ENCODE measurements around the gene PXDN. TPM values are rescaled to one million over a fixed set of nuclear protein-coding genes. Genes with fewer than 3 reads are reported as not detected.

The PXDN gene
- total RNA-seq, 1 donor from 2014 or later = 1.1 TPM

GRCh38 chr2:1656326-1656960 is 87.9 kb downstream of the PXDN start:
- Mint-ChIP-seq H3K27ac (no peak overlapping the region), H3K36me3 (ENCODE audit: low read depth) (no peaks in the 10 kb centered on the region), H3K4me1 (no peaks in the 10 kb centered on the region), H3K27me3 (no peaks in the 10 kb centered on the region), H3K4me3 (no peak overlapping the region), H3K9me3 (no peaks in the 10 kb centered on the region)
- no peak for DNase-seq
- intact Hi-C loops (cut with micrococcal nuclease) = no loop called here

GRCh38 chr2:1655461-1655860 is 88.9 kb downstream of the PXDN start:
- Mint-ChIP-seq H3K36me3 (ENCODE audit: low read depth) (no peaks in the 10 kb centered on the region), H3K27ac (no peak overlapping the region), H3K4me3 (no peak overlapping the region), H3K9me3 (no peaks in the 10 kb centered on the region), H3K4me1 (no peaks in the 10 kb centered on the region), H3K27me3 (no peaks in the 10 kb centered on the region)
- intact Hi-C loops (cut with micrococcal nuclease) = no loop called here
- no peak for DNase-seq

DNA sequence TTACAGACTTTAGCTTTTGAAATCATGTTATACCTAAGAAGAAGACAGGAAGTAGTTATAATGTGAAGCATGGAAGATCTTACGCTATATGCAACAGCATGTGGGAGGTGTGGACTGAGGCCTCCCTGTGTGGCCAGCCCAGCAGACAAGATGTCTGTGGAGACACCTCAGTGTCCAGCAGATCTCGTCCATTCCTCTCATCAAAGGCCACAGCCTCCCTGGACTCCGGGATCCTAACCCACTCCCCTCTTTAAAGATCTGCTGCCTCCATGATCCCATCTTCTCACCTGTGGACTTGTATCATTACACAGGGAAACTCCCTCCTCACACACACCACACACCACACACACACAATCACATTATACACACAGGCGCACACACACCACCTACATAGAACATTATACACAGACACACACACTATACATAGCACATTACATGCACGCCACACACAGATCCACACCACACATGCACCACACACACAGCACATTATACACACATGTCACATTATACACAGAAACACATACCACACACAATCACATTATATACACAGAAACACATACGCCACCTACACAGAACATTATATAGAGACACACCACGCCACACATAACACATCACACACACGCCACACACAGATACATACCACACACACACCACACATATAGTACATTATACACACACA is 89.5 kb downstream of the PXDN start:
- Mint-ChIP-seq H3K27ac (no peak overlapping the region), H3K4me3 (no peak overlapping the region), H3K9me3 (no peaks in the 10 kb centered on the region), H3K4me1 (no peaks in the 10 kb centered on the region), H3K27me3 (no peaks in the 10 kb centered on the region), H3K36me3 (ENCODE audit: low read depth) (no peaks in the 10 kb centered on the region)
- no peak for DNase-seq
- intact Hi-C loops (cut with micrococcal nuclease) = no loop called here

- H3K4me3 Mint-ChIP-seq = no peak overlapping the region
- intact Hi-C loops (cut with micrococcal nuclease) = no loop called here
- no peaks in the 10 kb centered on the region for H3K36me3 Mint-ChIP-seq (ENCODE audit: low read depth)
- no peak overlapping the region for H3K27ac Mint-ChIP-seq
- no peaks in the 10 kb centered on the region for H3K4me1 Mint-ChIP-seq
- DNase-seq = no peak
- H3K27me3 Mint-ChIP-seq = no peaks in the 10 kb centered on the region
- no peaks in the 10 kb centered on the region for H3K9me3 Mint-ChIP-seq
These were observed 90.2 kb downstream of the PXDN start for GRCh38 chr2:1653956-1654695.

- H3K36me3 Mint-ChIP-seq (ENCODE audit: low read depth) = no peaks in the 10 kb centered on the region
- no peaks in the 10 kb centered on the region for H3K4me1 Mint-ChIP-seq
- H3K27me3 Mint-ChIP-seq = no peaks in the 10 kb centered on the region
- no peak overlapping the region for H3K4me3 Mint-ChIP-seq
- no peak overlapping the region for H3K27ac Mint-ChIP-seq
- no peak for DNase-seq
- intact Hi-C loops (cut with micrococcal nuclease) = no loop called here
- H3K9me3 Mint-ChIP-seq = no peaks in the 10 kb centered on the region
These were observed 92.1 kb downstream of the PXDN start for GRCh38 chr2:1652034-1652790.

DNA sequence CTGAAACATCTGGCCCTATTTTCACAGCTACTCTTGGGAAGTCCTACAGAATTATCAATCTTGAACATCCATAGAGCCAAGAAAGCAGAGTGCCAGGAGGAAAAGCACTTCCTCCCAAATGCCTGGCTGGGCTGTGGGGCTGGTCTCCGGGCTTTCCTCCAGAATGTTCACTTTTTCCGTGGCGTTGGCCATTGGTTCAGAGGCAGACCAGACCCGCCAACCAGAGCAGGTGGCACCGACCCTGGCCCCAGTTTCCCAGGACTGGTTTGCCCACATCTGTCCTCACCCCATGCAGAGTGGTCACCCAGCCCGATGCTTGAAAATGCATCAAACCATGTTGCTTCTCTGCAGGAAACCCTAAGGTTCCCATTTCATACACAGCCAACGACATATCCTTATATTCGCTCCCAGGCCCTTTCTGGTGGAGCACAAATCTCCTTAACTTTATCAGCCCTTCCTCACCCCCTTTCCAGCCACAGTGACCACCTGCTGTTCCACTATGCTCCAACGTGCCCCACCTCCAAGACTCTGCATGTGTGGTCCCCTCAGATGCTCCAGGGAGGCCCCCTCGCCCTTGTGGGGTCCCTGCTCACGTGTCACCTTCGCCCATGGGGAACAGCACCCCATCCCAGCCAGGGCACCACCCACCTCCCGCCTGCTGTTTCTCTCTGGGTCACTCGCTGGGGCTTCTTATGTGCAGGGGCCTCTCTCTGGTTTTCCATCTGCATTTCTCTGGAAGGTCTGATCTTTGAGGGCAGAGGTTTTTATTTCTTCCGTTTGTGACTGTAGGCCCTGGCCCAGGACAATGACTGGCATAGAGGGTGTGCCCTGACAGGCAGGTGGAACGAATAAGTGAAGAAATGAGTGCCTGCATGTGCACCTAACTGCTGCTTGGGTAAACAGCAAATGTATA is 92.9 kb downstream of the PXDN start:
- no peaks in the 10 kb centered on the region for H3K27me3 Mint-ChIP-seq
- H3K9me3 Mint-ChIP-seq = no peaks in the 10 kb centered on the region
- H3K4me1 Mint-ChIP-seq = no peaks in the 10 kb centered on the region
- intact Hi-C loops (cut with micrococcal nuclease) = no loop called here
- no peaks in the 10 kb centered on the region for H3K36me3 Mint-ChIP-seq (ENCODE audit: low read depth)
- DNase-seq = no peak
- no peak overlapping the region for H3K27ac Mint-ChIP-seq
- no peak overlapping the region for H3K4me3 Mint-ChIP-seq

DNA sequence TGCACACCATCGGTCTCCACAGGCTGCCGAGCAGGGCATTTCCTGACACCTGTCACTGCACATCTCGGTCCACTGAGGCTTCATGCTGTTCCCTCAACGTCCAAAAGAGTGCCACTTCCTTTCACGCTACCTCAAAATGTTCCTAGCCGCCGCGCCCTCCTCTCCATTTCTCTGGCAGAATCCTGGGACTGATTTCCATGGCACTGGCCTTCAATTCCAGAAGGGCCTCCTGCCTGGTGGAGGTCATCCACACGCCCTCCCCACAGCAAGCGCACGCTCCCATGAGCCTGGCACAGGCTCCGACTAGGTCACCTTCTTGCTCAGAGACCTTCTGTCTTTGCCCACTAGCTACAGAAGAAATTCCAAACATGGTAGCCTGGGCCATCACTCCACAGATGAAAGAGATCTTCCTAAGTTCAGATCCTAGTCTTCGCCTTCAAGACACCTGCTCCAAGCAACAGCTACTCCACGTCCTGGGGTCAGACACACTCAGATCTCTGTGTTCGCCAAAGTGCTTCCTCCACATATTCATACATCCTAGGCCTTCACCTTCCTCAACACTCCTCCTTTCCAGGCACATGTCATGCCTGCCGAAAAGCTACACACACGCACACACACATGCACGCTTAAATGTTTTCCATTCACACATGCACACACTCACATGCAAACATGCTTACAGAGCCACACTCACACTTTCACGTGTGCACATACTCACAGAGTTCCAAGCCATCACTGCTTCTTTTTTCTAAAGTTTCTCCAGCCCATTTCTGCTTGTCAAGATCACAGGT is 94.0 kb downstream of the PXDN start:
- Mint-ChIP-seq H3K4me1 (no peaks in the 10 kb centered on the region), H3K27ac (no peak overlapping the region), H3K4me3 (no peak overlapping the region), H3K36me3 (ENCODE audit: low read depth) (no peaks in the 10 kb centered on the region), H3K9me3 (no peaks in the 10 kb centered on the region), H3K27me3 (no peaks in the 10 kb centered on the region)
- intact Hi-C loops (cut with micrococcal nuclease) = no loop called here
- DNase-seq = no peak

DNA sequence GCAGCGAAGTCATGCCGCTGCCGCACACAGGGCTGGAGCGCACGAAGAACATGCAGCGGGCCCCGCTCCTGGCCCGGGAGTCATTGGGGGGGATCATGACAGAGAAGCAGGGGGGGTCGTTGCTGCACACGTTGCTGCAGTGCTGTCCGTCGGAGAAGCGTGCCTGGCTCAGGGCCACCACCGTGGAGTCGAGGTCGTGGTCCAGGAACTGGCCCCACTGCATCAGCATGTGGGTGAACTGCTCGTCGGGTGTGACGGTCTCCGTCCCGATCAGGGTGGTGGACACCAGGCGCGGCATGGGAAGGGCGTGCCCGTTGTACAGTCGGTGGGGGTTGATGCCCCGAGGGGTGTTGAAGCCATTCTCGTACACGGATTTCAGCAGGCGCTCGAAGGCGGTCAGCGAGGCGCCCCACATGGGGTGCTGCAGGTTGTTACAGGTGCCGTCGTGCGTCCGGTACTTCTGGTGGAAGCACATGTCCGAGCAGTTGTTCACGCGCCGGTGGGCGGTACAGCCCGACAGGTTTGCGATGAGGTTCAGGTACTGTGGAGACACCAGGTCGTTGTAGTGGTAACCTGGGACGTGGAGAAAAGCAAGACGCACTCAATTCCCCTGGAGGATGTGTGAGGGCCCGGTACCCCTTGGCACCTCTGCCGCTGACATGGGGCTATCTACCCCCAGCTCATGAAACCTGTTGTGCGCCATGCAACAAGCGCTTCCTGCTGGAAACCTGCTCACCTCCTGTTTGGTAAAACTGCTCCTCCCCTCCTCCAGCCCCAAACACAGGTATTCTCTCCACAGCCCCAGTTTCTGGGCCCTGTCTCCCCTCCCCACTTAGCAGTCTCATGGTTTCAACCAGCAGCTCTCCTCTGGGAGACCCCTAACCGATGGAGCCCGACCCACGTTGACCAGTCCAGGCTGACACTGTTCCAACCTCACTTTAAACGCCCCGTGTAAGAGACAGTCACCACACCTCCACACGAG is 94.9 kb downstream of the PXDN start:
- no peaks in the 10 kb centered on the region for H3K36me3 Mint-ChIP-seq (ENCODE audit: low read depth)
- no peak for DNase-seq
- no peaks in the 10 kb centered on the region for H3K4me1 Mint-ChIP-seq
- no peaks in the 10 kb centered on the region for H3K27me3 Mint-ChIP-seq
- no peaks in the 10 kb centered on the region for H3K9me3 Mint-ChIP-seq
- intact Hi-C loops (cut with micrococcal nuclease) = no loop called here
- H3K27ac Mint-ChIP-seq = no peak overlapping the region
- no peak overlapping the region for H3K4me3 Mint-ChIP-seq

DNA sequence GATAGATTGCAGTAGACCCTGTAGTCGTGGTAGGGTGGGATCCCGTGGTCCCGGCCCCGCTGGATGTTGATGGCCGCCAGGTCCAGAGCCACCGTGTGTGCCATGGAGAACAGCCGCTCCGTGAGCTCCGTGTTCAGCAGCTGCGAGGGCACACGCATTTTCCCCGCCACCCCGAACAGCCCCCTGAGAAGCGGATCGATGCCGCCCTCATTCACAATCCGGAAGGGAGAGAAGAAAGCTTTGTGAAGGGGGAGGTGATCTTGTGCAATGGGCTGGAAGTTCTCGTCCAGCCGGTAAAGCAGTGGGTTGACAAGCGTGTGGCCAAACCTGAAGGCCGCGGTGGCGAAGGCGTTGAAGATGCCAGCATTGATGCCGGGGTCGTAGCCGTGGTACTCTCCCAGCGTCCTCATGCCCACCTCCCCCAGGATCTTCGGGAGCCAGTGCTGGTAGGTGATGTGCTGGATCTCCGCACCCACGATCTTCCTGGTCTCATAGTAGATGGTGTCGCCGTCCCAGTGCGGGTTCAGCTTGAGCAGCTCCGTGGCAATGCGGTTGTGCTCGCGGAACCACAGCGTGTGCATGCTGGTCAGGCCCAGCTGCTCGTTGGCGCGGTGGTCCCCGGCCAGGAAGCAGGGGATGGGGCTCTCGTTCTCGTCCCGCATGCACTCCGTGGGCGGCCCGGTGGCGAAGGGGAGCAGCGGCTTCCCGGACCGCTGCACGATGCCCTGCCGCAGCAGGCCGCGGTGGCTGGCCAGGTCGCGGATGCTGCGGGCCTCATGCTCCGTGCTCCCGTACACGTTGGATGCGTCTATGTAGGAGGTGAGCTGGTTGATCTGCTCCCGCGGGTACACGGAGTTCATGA is 95.8 kb downstream of the PXDN start:
- no peaks in the 10 kb centered on the region for H3K27me3 Mint-ChIP-seq
- no peak for DNase-seq
- no peaks in the 10 kb centered on the region for H3K9me3 Mint-ChIP-seq
- no peak overlapping the region for H3K4me3 Mint-ChIP-seq
- no peaks in the 10 kb centered on the region for H3K36me3 Mint-ChIP-seq (ENCODE audit: low read depth)
- no peaks in the 10 kb centered on the region for H3K4me1 Mint-ChIP-seq
- intact Hi-C loops (cut with micrococcal nuclease) = no loop called here
- no peak overlapping the region for H3K27ac Mint-ChIP-seq

DNA sequence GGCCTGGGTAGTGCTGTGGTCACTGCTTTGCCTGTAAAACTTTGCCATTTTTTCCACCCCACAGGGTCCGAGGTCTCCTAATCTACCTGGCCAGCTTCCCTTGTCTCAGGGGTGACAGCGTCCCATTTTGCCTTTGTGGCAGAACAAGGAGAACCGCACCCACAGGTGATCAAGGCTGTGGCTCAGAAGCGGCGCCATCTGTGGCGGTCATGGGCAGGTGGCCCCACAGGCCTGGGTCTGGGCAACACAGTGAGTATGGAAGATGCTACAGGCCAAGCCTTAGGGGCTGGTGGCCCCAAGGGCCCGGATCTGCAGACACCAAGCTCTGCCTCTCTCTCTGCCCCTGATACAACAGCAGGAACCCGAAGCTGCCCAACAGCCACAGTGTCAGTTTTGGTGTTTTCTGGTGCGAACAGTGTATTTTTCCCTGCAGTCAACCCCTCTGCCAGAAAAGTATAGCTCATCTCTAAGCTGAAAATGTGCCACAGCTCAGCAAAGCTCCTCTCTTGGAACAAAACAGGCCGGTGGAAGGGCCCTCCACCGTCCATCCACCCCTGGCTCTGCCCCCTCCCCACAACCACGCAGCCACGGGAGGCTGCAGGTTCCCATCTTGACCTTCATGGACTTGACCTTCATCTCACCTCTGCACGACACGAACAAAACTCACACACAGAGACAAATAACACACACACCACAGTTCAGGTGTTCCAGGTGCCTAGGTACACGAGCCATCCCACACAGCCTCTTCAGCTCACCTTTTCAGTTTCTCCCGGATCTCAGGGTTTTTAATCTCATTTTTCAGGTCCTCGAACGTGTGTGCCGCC is 96.7 kb downstream of the PXDN start:
- Mint-ChIP-seq H3K36me3 (ENCODE audit: low read depth) (no peaks in the 10 kb centered on the region), H3K27ac (no peak overlapping the region), H3K4me3 (no peak overlapping the region), H3K27me3 (no peaks in the 10 kb centered on the region), H3K4me1 (no peaks in the 10 kb centered on the region), H3K9me3 (no peaks in the 10 kb centered on the region)
- intact Hi-C loops (cut with micrococcal nuclease) = no loop called here
- no peak for DNase-seq

All from activated CD4-positive, alpha-beta T cell treated with anti-CD3 and anti-CD28 coated beads, Interleukin-2, amount 10 ng/mL, durations not matched to agents 24 days and 14 days (primary cell).